Upper lobe of right lung (tissue), 1 donor: ENCODE measurements around the gene TANK. TPM values are rescaled to one million over a fixed set of nuclear protein-coding genes. Genes with fewer than 3 reads are reported as not detected.

Source experiments
- ATAC-seq: fragments of 200-7000 bp; cut with Tn5 transposase; one replicate; pipeline ENCODE4 v1.9.1; 2020; ENCODE audit warnings: mild to moderate bottlenecking, moderate library complexity
- DNase-seq: peaks from one replicate; pipeline ENCODE4 v3.0.0-alpha.2; 2020
- H3K27ac ChIP-seq: fragments of 200-600 bp; one replicate; pipeline ENCODE4 v1.8.0; 2022
- H3K27me3 ChIP-seq: fragments of 200-600 bp; one replicate; pipeline ENCODE4 v1.8.0; 2022; ENCODE audit warnings: mild to moderate bottlenecking
- H3K36me3 ChIP-seq: fragments of 200-600 bp; one replicate; pipeline ENCODE4 v1.8.0; 2022
- H3K4me1 ChIP-seq: fragments of 200-600 bp; one replicate; pipeline ENCODE4 v1.8.0; 2022
- H3K4me3 ChIP-seq: fragments of 200-600 bp; one replicate; pipeline ENCODE4 v1.8.0; 2022; ENCODE audit warnings: mild to moderate bottlenecking
- H3K9me3 ChIP-seq: fragments of 200-600 bp; one replicate; pipeline ENCODE4 v1.8.0; 2022
- CTCF ChIP-seq: fragments of 200-600 bp; IDR thresholded peaks from one replicate; pipeline ENCODE4 v1.8.0; 2022; ENCODE audit warnings: antibody characterized with exemption
- intact Hi-C: fragments of 100-400 bp; cut with DNase I; formaldehyde crosslinking; loops from one replicate; pipeline ENCODE4 v1.11.0; 2022
- total RNA-seq: library from RNA; stranded (reverse); fragmentation: NEBNext Ultra II Directional; extraction: Animal tissue kit (Norgen Biotek cat#: 25700); gene quantifications from one replicate; pipeline ENCODE4 v1.2.1, GENCODE V29; 2021
- donor health status: DM: no; HTN: yes; CAD: no; lungs with severe emphysema.

The TANK gene
- total RNA-seq, 1 donor from 2014 or later, result 79.6 TPM

- Histone ChIP-seq H3K4me3 (no peak overlapping the region), H3K4me1 (peaks cover 24% of the 10 kb centered on the region), H3K27me3 (no peaks in the 10 kb centered on the region), H3K36me3 (no peaks in the 10 kb centered on the region), H3K27ac (no peak overlapping the region), H3K9me3 (no peaks in the 10 kb centered on the region)
- intact Hi-C loops, result no loop called here
- DNase-seq (no peak), ATAC-seq (no peak)
- no peak for TF ChIP-seq CTCF
These were observed 19.2 kb upstream of the TANK start for GRCh38 chr2:161141033-161141432.

GRCh38 chr2:161146209-161146775 is 13.9 kb upstream of the TANK start:
- no peak for DNase-seq
- Histone ChIP-seq H3K36me3 (no peaks in the 10 kb centered on the region), H3K9me3 (peaks cover 22% of the 10 kb centered on the region), H3K4me3 (no peak overlapping the region), H3K4me1 (no peaks in the 10 kb centered on the region), H3K27ac (no peak overlapping the region), H3K27me3 (no peaks in the 10 kb centered on the region)
- TF ChIP-seq CTCF, result no peak
- ATAC-seq, result no peak
- intact Hi-C loops, result no loop called here

GRCh38 chr2:161146996-161147395 is 13.2 kb upstream of the TANK start:
- Histone ChIP-seq H3K4me1 (no peaks in the 10 kb centered on the region), H3K27ac (no peak overlapping the region), H3K9me3 (peaks cover 22% of the 10 kb centered on the region), H3K36me3 (no peaks in the 10 kb centered on the region), H3K4me3 (no peak overlapping the region), H3K27me3 (no peaks in the 10 kb centered on the region)
- ATAC-seq (no peak), DNase-seq (no peak)
- no peak for TF ChIP-seq CTCF
- intact Hi-C loops, result no loop called here

GRCh38 chr2:161147856-161148255 is 12.4 kb upstream of the TANK start:
- ATAC-seq, result no peak
- H3K4me1 ChIP-seq, result no peaks in the 10 kb centered on the region
- peaks cover 22% of the 10 kb centered on the region for H3K9me3 ChIP-seq

GRCh38 chr2:161150704-161151103 is 9.5 kb upstream of the TANK start:
- Histone ChIP-seq H3K4me1 (no peaks in the 10 kb centered on the region), H3K36me3 (no peaks in the 10 kb centered on the region), H3K27ac (no peak overlapping the region), H3K4me3 (no peak overlapping the region), H3K27me3 (no peaks in the 10 kb centered on the region), H3K9me3 (peaks cover 22% of the 10 kb centered on the region)
- no peak for DNase-seq
- intact Hi-C loops, result no loop called here
- no peak for TF ChIP-seq CTCF
- no peak for ATAC-seq

More at GRCh38 chr2:161147856-161148255, 12.4 kb upstream of the TANK start:
- Histone ChIP-seq H3K27me3 (no peaks in the 10 kb centered on the region), H3K36me3 (no peaks in the 10 kb centered on the region), H3K27ac (no peak overlapping the region), H3K4me3 (no peak overlapping the region)
- TF ChIP-seq CTCF, result no peak
- DNase-seq, result no peak
- intact Hi-C loops, result no loop called here

- intact Hi-C loops, result no loop called here
- no peak for TF ChIP-seq CTCF
- no peak for ATAC-seq
These were observed 7.9 kb upstream of the TANK start for GRCh38 chr2:161152302-161152701.

More at GRCh38 chr2:161152302-161152701, 7.9 kb upstream of the TANK start:
- Histone ChIP-seq H3K27me3 (no peaks in the 10 kb centered on the region), H3K27ac (no peak overlapping the region), H3K36me3 (no peaks in the 10 kb centered on the region), H3K4me1 (no peaks in the 10 kb centered on the region), H3K9me3 (peaks cover 22% of the 10 kb centered on the region), H3K4me3 (no peak overlapping the region)
- DNase-seq, result no peak
